GM23248 (cell line): ENCODE results near the gene THRSP. TPM values are rescaled to one million over a fixed set of nuclear protein-coding genes. Genes with fewer than 3 reads are reported as not detected.
A peak's percentile ranks its signal among the peaks of the same experiment; 100 is the strongest.
"Not testable (repeated sequence)": the region's sequence is repeated elsewhere in the genome, so short reads cannot be mapped to it uniquely, and the experiment has no call there.

Experiments used
- DNase-seq: peaks from one replicate; pipeline ENCODE4 v3.0.0-alpha.2; 2015
- H2AFZ ChIP-seq: fragments of 200-600 bp; sonication (generic); 2 replicates; pipeline ENCODE4 v1.6.1; 2016; ENCODE audit warnings: antibody characterized with exemption
- H3F3A ChIP-seq: fragments of 200-600 bp; sonication (generic); 2 replicates; pipeline ENCODE4 v1.6.1; 2016; ENCODE audit warnings: mild to moderate bottlenecking, antibody characterized with exemption, mixed run types; ENCODE audit not compliant: insufficient read depth
- H3K27ac ChIP-seq: fragments of 200-600 bp; sonication (generic); 2 replicates; pipeline ENCODE4 v1.5.1; 2016; ENCODE audit warnings: mild to moderate bottlenecking
- H3K27me3 ChIP-seq: fragments of 200-600 bp; sonication (generic); replicated peaks from 2 replicates; pipeline ENCODE4 v1.6.1; 2016; ENCODE audit warnings: mild to moderate bottlenecking; ENCODE audit not compliant: insufficient read depth
- H3K36me3 ChIP-seq: fragments of 200-600 bp; sonication (generic); 2 replicates; pipeline ENCODE4 v1.6.1; 2016; ENCODE audit warnings: low read depth, mild to moderate bottlenecking
- H3K4me1 ChIP-seq: fragments of 200-600 bp; sonication (generic); 2 replicates; pipeline ENCODE4 v1.6.1; 2016; ENCODE audit warnings: mild to moderate bottlenecking; ENCODE audit not compliant: insufficient read depth
- H3K4me2 ChIP-seq: fragments of 200-600 bp; sonication (generic); one replicate; pipeline ENCODE4 v1.6.1; 2016; ENCODE audit warnings: mild to moderate bottlenecking; ENCODE audit not compliant: unreplicated experiment
- H3K4me3 ChIP-seq: fragments of 200-600 bp; sonication (generic); 2 replicates; pipeline ENCODE4 v1.5.1; 2016; ENCODE audit warnings: mild to moderate bottlenecking
- H3K79me2 ChIP-seq: fragments of 200-600 bp; sonication (generic); 2 replicates; pipeline ENCODE4 v1.6.1; 2016; ENCODE audit warnings: mild to moderate bottlenecking; ENCODE audit not compliant: insufficient read depth
- H3K9ac ChIP-seq: fragments of 200-600 bp; sonication (generic); 2 replicates; pipeline ENCODE4 v1.6.1; 2016; ENCODE audit warnings: mild to moderate bottlenecking
- H3K9me2 ChIP-seq: fragments of 200-600 bp; sonication (generic); 2 replicates; pipeline ENCODE4 v1.6.1; 2016; ENCODE audit warnings: mixed run types, mild to moderate bottlenecking, moderate library complexity; ENCODE audit not compliant: insufficient read depth
- H3K9me3 ChIP-seq: fragments of 200-600 bp; sonication (generic); one replicate; pipeline ENCODE4 v1.6.1; 2017; ENCODE audit warnings: low read depth
- H4K20me1 ChIP-seq: fragments of 200-600 bp; sonication (generic); 2 replicates; pipeline ENCODE4 v1.6.0; 2016; ENCODE audit not compliant: insufficient read depth
- EZH2 ChIP-seq: fragments of 200-600 bp; sonication (generic); IDR thresholded peaks from 2 replicates; pipeline ENCODE4 v1.6.1; 2018; ENCODE audit warnings: antibody characterized with exemption, mild to moderate bottlenecking; ENCODE audit not compliant: insufficient read depth, poor library complexity, severe bottlenecking
- EZH2phosphoT487 ChIP-seq: fragments of 200-600 bp; sonication (generic); IDR thresholded peaks from 2 replicates; pipeline ENCODE4 v1.6.1; 2018; ENCODE audit warnings: antibody characterized with exemption, moderate library complexity, mild to moderate bottlenecking, low read depth; ENCODE audit not compliant: insufficient read depth
- WGBS, 2 experiments: methylation state at CpG; one replicate each; pipeline ENCODE4 v1.1.6; 2015 to 2017; ENCODE audit warnings: low lambda C conversion rate in 2 of 2, low coverage in 1 of 2; ENCODE audit errors: missing lambda C conversion rate in 2 of 2; 5-methylcytosine and 5-hydroxymethylcytosine counted together
- in situ Hi-C: fragments of 300-500 bp; cut with MboI; formaldehyde crosslinking; loops from 2 replicates; pipeline ENCODE4 v1.15.0; 2020
- polyA plus RNA-seq: library from polyadenylated mRNA; unstranded; fragments of >200 nt; fragmentation: Nextera tagmentation; extraction: Ambion mirVana; gene quantifications from 2 replicates; pipeline ENCODE4 v1.2.1, GENCODE V29; 2016
- total RNA-seq: library from RNA; depleted of rRNA; stranded (reverse); fragments of >200 nt; shearing (Covaris generic); gene quantifications from 2 replicates; pipeline ENCODE4 v1.2.3, GENCODE V29; 2014

The THRSP gene
- total and polyA plus RNA-seq, 2 experiments from 2014 or later, result not detected

- Histone ChIP-seq H3K4me1 (peaks cover 14% of the 10 kb centered on the region), H3K9me2 (no peaks in the 10 kb centered on the region), H3K27me3 (no peaks in the 10 kb centered on the region), H2AFZ (no peak overlapping the region), H4K20me1 (no peaks in the 10 kb centered on the region), H3K27ac (no peak overlapping the region), H3K4me3 (no peak overlapping the region), H3K79me2 (peaks cover 81% of the 10 kb centered on the region), H3K9me3 (no peaks in the 10 kb centered on the region), H3K4me2 (no peak overlapping the region), H3K9ac (no peak overlapping the region), H3F3A (no peaks in the 10 kb centered on the region), H3K36me3 (0 out of 2 replicates have a peak, but pooled peaks cover under 1% of the 10 kb centered on the region)
- in situ Hi-C loops, result no loop called here
- no peak for DNase-seq
- TF ChIP-seq EZH2 (no peak), EZH2phosphoT487 (no peak)
- WGBS, 2 experiments, result 79 to 84% methylated on average over 6 of the region's 6 CpGs
Measured at GRCh38 chr11:78076733-78077403, 13.2 kb downstream of the THRSP start.

GRCh38 chr11:78077592-78077991 is 13.9 kb downstream of the THRSP start:
- 0 out of 2 replicates have a peak overlapping the region, but pooled peaks have one; percentile 94 for H3K9ac ChIP-seq
- H3K27ac ChIP-seq, H3K9me2 ChIP-seq, in situ Hi-C loops, H2AFZ ChIP-seq, DNase-seq, H4K20me1 ChIP-seq, H3K9me3 ChIP-seq, H3K27me3 ChIP-seq, H3F3A ChIP-seq, H3K36me3 ChIP-seq: not testable (repeated sequence)
- peak overlapping the region; percentile 92 for H3K4me3 ChIP-seq
- peaks cover 14% of the 10 kb centered on the region for H3K4me1 ChIP-seq
- 69 to 77% methylated on average over 4 of the region's 4 CpGs for WGBS, 2 experiments
- H3K4me2 ChIP-seq, result peak overlapping the region; percentile 84
- H3K79me2 ChIP-seq, result peaks cover 74% of the 10 kb centered on the region

GRCh38 chr11:78078218-78079167 is 14.8 kb downstream of the THRSP start:
- Histone ChIP-seq H3K9ac (peak overlapping the region; percentile 94), H2AFZ (peak overlapping the region; percentile 97), H3K4me3 (peak overlapping the region; percentile 92), H3K9me2 (no peaks in the 10 kb centered on the region), H3K27ac (peak overlapping the region; percentile 71; the same call in 1 of the 2 replicates), H3K27me3 (no peaks in the 10 kb centered on the region), H4K20me1 (no peaks in the 10 kb centered on the region), H3K4me2 (peak overlapping the region; percentile 84), H3K9me3 (no peaks in the 10 kb centered on the region), H3K79me2 (peaks cover 65% of the 10 kb centered on the region), H3K36me3 (no peaks in the 10 kb centered on the region), H3F3A (no peaks in the 10 kb centered on the region), H3K4me1 (peaks cover 14% of the 10 kb centered on the region)
- 52 to 54% methylated on average over 21 of the region's 21 CpGs for WGBS, 2 experiments
- in situ Hi-C loops, result no loop called here
- peak; percentile 35 for DNase-seq
- TF ChIP-seq EZH2, result no peak
- TF ChIP-seq EZH2phosphoT487, result no peak

- in situ Hi-C loops, result no loop called here
- Histone ChIP-seq H3K9ac (peak within 1 kb of the TSS; percentile 94), H4K20me1 (no peaks in the 10 kb centered on the region), H3K27me3 (no peaks in the 10 kb centered on the region), H3K4me1 (peaks cover 14% of the 10 kb centered on the region), H3F3A (no peaks in the 10 kb centered on the region), H3K9me3 (no peaks in the 10 kb centered on the region), H3K27ac (peak within 1 kb of the TSS; percentile 71), H3K4me3 (peak within 1 kb of the TSS; percentile 92), H3K36me3 (no peaks in the 10 kb centered on the region), H3K4me2 (peak within 1 kb of the TSS; percentile 84), H3K79me2 (peaks cover 56% of the 10 kb centered on the region), H3K9me2 (no peaks in the 10 kb centered on the region), H2AFZ (peak within 1 kb of the TSS; percentile 97)
- DNase-seq, result peak; percentile 93
- no peak for TF ChIP-seq EZH2
- no peak for TF ChIP-seq EZH2phosphoT487
- WGBS, 2 experiments, result 0 to 1% methylated on average over 63 to 68 of the region's 68 CpGs
Measured at GRCh38 chr11:78079232-78080083, 15.8 kb downstream of the THRSP start, which contains the start of gene NDUFC2. NDUFC2 (minus strand) TSS chr11:78079862; CDS start chr11:78079744, 118 bp downstream.
